ENCODE measurements around the gene KCNMA1.

Gene KCNMA1

DNA sequence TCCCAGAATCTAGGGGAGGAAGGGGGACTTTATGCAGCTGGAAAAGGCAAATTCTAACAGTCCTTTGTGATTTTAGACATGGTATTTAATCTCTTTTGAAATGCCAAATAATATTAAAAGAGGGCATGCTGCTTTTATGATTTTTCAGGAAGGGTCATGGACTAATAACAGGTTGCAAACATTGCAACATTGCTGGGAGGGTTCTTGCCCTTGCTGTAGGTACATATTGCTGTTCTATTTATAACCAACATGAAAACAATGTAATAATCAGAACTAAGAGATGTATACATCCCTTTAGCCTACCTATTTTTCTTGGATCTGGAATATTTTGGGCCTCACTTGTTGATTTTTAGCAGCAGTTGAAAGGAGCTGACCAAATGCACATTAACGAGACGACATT, 411.6 kb downstream of the KCNMA1 start:
- no peak overlapping the region for H3K4me3 ChIP-seq (ENCODE audit: insufficient read length, low read depth)
- H3K36me3 ChIP-seq (ENCODE audit: insufficient read depth, insufficient read length, low read length), result no peaks in the 10 kb centered on the region
- TF ChIP-seq ZNF274 (IDR thresholded peaks at IDR 0.05; ENCODE audit: low read depth, low read length), result no peak
- TF ChIP-seq YY1 (IDR thresholded peaks at IDR 0.05; ENCODE audit: insufficient read depth, insufficient read length), result no peak
- TF ChIP-seq SUZ12 (IDR thresholded peaks at IDR 0.05; ENCODE audit: extremely low read depth, insufficient read depth, insufficient read length), result no peak
- DNase-seq (ENCODE audit: low read depth, low spot score), result no peak
- peaks cover 3% of the 10 kb centered on the region for H3K4me1 ChIP-seq (ENCODE audit: insufficient read depth, insufficient read length)
- no peaks in the 10 kb centered on the region for H3K27me3 ChIP-seq (ENCODE audit: insufficient read depth, insufficient read length)
- H3K9me3 ChIP-seq (ENCODE audit: insufficient read depth, low read length), result no peaks in the 10 kb centered on the region
- H3K9ac ChIP-seq (ENCODE audit: insufficient read length, low read depth), result no peak overlapping the region

DNA sequence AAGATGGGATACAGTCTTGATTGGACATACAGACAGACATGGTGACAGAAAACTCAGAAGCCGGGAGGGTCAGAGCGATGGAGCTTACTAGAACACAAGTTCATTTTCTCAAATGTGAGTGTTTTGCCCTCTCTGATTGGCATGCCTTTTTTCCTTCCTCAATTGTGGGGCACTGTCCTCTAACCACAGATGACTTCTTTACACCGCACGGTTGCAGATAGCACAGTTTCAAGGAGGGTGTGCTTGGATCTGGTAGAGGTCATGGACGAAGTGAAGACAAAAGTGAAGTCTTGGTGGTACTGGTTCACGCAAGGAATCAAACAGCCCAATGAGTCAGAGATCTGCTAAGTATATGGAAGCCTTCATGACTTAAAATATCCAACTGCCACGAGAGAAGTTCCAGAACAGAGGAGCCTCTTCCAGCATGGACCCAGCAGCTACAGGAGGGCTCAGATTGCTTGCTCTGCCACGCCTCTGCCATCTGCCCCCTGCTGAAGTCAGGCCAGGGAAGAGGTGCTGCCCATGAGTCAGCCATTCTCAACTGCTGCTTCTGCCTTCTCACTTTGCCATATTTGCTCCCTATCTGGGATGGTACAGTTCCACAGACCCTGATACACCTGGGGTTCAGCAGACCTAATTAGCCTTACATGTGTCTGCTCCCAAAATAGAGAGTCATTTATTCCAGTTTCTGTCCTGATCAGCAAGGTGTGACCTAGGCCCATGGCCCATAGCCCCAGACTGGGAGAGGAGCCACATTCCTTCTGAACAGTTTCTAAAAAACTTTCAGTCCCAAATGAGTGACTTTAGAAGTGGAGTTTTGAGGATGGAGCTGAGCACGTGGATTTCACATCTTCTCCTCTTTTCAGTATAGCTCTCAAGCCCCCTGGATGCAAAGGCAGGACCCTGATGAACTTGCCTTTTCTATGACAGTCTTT, 413.8 kb downstream of the KCNMA1 start:
- H3K36me3 ChIP-seq (ENCODE audit: insufficient read depth, insufficient read length, low read length), result no peaks in the 10 kb centered on the region
- TF ChIP-seq SUZ12 (IDR thresholded peaks at IDR 0.05; ENCODE audit: extremely low read depth, insufficient read depth, insufficient read length), result no peak
- TF ChIP-seq YY1 (IDR thresholded peaks at IDR 0.05; ENCODE audit: insufficient read depth, insufficient read length), result no peak
- TF ChIP-seq ZNF274 (IDR thresholded peaks at IDR 0.05; ENCODE audit: low read depth, low read length), result no peak
- no peaks in the 10 kb centered on the region for H3K27me3 ChIP-seq (ENCODE audit: insufficient read depth, insufficient read length)
- H3K4me3 ChIP-seq (ENCODE audit: insufficient read length, low read depth), result no peak overlapping the region
- no peak for DNase-seq (ENCODE audit: low read depth, low spot score)
- no peaks in the 10 kb centered on the region for H3K9me3 ChIP-seq (ENCODE audit: insufficient read depth, low read length)
- H3K9ac ChIP-seq (ENCODE audit: insufficient read length, low read depth), result no peak overlapping the region
- H3K4me1 ChIP-seq (ENCODE audit: insufficient read depth, insufficient read length), result peaks cover 3% of the 10 kb centered on the region

DNA sequence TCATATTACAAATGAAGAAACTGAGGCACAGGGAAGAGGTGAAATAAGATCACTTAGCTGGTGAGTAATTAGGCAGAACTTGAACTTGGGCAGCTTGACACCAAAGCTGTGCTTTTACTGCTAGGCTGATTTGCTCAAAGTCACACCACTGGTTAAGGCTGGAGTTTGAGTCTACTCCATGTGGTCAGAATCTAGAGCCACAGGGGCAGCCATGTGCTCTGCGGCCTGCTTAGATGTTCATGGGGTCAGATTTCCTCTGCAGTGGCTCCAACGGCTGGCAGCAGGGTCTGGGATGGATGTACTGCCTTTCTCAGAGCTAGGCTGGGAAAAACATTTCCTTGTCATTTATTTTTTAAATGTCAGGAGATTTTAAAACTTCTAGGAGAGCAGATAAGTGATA, 417.5 kb downstream of the KCNMA1 start:
- no peaks in the 10 kb centered on the region for H3K9me3 ChIP-seq (ENCODE audit: insufficient read depth, low read length)
- TF ChIP-seq SUZ12 (IDR thresholded peaks at IDR 0.05; ENCODE audit: extremely low read depth, insufficient read depth, insufficient read length) (no peak), ZNF274 (IDR thresholded peaks at IDR 0.05; ENCODE audit: low read depth, low read length) (no peak), YY1 (IDR thresholded peaks at IDR 0.05; ENCODE audit: insufficient read depth, insufficient read length) (no peak)
- H3K36me3 ChIP-seq (ENCODE audit: insufficient read depth, insufficient read length, low read length), result no peaks in the 10 kb centered on the region
- no peak for DNase-seq (ENCODE audit: low read depth, low spot score)
- no peak overlapping the region for H3K4me3 ChIP-seq (ENCODE audit: insufficient read length, low read depth)
- no peaks in the 10 kb centered on the region for H3K4me1 ChIP-seq (ENCODE audit: insufficient read depth, insufficient read length)
- H3K9ac ChIP-seq (ENCODE audit: insufficient read length, low read depth), result no peak overlapping the region
- H3K27me3 ChIP-seq (ENCODE audit: insufficient read depth, insufficient read length), result no peaks in the 10 kb centered on the region

DNA sequence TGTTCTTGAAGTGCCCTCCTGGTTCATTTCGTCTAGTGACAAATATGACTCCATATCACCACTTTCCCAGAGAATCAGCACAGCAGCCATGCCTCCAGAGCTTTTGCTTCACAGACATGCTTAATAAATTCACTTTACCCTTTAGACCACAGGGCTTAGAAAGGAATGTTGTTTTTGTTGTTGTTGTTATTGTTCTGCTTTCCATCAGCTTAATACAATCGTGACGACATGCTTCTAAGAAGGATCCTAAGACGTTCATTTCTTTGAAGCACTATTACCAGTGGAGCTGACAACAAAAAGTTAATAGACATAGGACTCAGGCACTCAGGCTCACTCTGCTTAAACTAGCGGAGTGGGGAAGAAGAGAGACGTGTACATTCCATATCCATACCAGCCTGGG, 418.6 kb downstream of the KCNMA1 start:
- Histone ChIP-seq H3K9me3 (ENCODE audit: insufficient read depth, low read length) (no peaks in the 10 kb centered on the region), H3K9ac (ENCODE audit: insufficient read length, low read depth) (no peak overlapping the region), H3K4me3 (ENCODE audit: insufficient read length, low read depth) (no peak overlapping the region), H3K36me3 (ENCODE audit: insufficient read depth, insufficient read length, low read length) (no peaks in the 10 kb centered on the region), H3K27me3 (ENCODE audit: insufficient read depth, insufficient read length) (no peaks in the 10 kb centered on the region), H3K4me1 (ENCODE audit: insufficient read depth, insufficient read length) (no peaks in the 10 kb centered on the region)
- DNase-seq (ENCODE audit: low read depth, low spot score), result no peak
- TF ChIP-seq ZNF274 (IDR thresholded peaks at IDR 0.05; ENCODE audit: low read depth, low read length) (no peak), YY1 (IDR thresholded peaks at IDR 0.05; ENCODE audit: insufficient read depth, insufficient read length) (no peak), SUZ12 (IDR thresholded peaks at IDR 0.05; ENCODE audit: extremely low read depth, insufficient read depth, insufficient read length) (no peak)

DNA sequence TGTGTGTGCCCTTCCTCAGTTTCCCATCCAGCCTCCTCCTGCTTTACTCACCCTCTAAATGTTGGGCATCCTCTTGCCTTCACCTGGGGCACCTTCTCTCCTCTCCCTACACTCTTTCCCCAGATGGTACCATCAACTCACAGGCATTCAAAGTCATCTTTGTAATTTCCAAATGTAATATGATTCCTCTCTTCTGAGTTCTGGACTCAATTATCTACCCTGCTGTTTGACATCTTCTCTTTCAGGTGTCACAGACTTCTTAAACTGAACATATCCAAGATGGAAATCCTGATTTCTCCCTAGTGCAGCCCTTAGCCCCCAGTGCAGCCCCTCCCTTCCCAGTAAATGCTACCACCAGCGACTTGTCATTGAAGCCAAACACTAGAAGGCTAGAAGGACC, 422.8 kb downstream of the KCNMA1 start:
- H3K4me1 ChIP-seq (ENCODE audit: insufficient read depth, insufficient read length), result no peaks in the 10 kb centered on the region
- no peak overlapping the region for H3K9ac ChIP-seq (ENCODE audit: insufficient read length, low read depth)
- no peaks in the 10 kb centered on the region for H3K36me3 ChIP-seq (ENCODE audit: insufficient read depth, insufficient read length, low read length)
- no peaks in the 10 kb centered on the region for H3K27me3 ChIP-seq (ENCODE audit: insufficient read depth, insufficient read length)
- no peak overlapping the region for H3K4me3 ChIP-seq (ENCODE audit: insufficient read length, low read depth)
- TF ChIP-seq SUZ12 (IDR thresholded peaks at IDR 0.05; ENCODE audit: extremely low read depth, insufficient read depth, insufficient read length) (no peak), ZNF274 (IDR thresholded peaks at IDR 0.05; ENCODE audit: low read depth, low read length) (no peak), YY1 (IDR thresholded peaks at IDR 0.05; ENCODE audit: insufficient read depth, insufficient read length) (no peak)
- DNase-seq (ENCODE audit: low read depth, low spot score), result no peak
- H3K9me3 ChIP-seq (ENCODE audit: insufficient read depth, low read length), result no peaks in the 10 kb centered on the region

DNA sequence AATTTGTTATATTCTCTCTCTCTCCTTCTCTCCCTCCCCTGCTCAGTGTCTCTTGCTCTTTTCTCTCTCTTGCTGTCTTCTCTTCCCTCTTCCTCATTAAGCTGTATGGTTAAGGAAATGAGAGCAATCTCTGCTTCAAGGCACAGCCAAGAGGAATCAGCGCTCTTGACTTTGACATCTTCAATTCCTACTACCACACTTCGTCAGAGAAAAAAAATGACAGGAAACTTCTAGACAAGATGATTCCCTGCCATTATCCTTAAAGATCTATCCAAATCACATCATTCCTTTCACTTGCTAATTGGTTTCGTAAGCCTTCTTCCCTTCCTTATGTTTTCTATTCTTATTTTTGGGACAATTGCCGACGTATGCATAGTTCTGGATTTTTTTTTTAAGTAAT, 425.0 kb downstream of the KCNMA1 start:
- H3K36me3 ChIP-seq (ENCODE audit: insufficient read depth, insufficient read length, low read length), result no peaks in the 10 kb centered on the region
- H3K4me1 ChIP-seq (ENCODE audit: insufficient read depth, insufficient read length), result no peaks in the 10 kb centered on the region
- no peaks in the 10 kb centered on the region for H3K9me3 ChIP-seq (ENCODE audit: insufficient read depth, low read length)
- TF ChIP-seq SUZ12 (IDR thresholded peaks at IDR 0.05; ENCODE audit: extremely low read depth, insufficient read depth, insufficient read length) (no peak), YY1 (IDR thresholded peaks at IDR 0.05; ENCODE audit: insufficient read depth, insufficient read length) (no peak), ZNF274 (IDR thresholded peaks at IDR 0.05; ENCODE audit: low read depth, low read length) (no peak)
- no peak overlapping the region for H3K9ac ChIP-seq (ENCODE audit: insufficient read length, low read depth)
- no peak for DNase-seq (ENCODE audit: low read depth, low spot score)
- H3K27me3 ChIP-seq (ENCODE audit: insufficient read depth, insufficient read length), result no peaks in the 10 kb centered on the region
- H3K4me3 ChIP-seq (ENCODE audit: insufficient read length, low read depth), result no peak overlapping the region

DNA sequence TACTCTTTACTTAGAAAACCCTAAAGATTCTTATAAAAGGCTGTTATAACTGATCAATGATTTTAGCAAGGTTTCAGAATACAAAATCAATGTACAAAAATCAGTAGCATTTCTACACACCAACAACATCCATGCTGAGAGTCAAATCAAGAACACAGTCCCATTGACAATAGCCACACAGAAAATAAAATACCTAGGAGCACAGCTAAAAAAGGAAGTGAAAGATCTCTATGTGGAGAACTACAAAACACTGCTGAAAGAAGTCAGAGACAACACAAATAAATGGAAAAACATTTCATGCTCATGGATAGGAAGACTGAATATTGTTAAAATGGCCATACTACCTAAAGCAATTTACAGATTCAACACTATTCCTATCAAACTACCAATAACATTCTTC, 427.0 kb downstream of the KCNMA1 start:
- Histone ChIP-seq H3K9ac (ENCODE audit: insufficient read length, low read depth) (no peak overlapping the region), H3K27me3 (ENCODE audit: insufficient read depth, insufficient read length) (no peaks in the 10 kb centered on the region), H3K9me3 (ENCODE audit: insufficient read depth, low read length) (peaks cover 3% of the 10 kb centered on the region; the same call in 1 of the 2 replicates)

More for the DNA sequence above, 427.0 kb downstream of the KCNMA1 start:
- H3K4me3 ChIP-seq (ENCODE audit: insufficient read length, low read depth), result no peak overlapping the region
- H3K4me1 ChIP-seq (ENCODE audit: insufficient read depth, insufficient read length), result no peaks in the 10 kb centered on the region
- TF ChIP-seq YY1 (IDR thresholded peaks at IDR 0.05; ENCODE audit: insufficient read depth, insufficient read length), result no peak
- TF ChIP-seq SUZ12 (IDR thresholded peaks at IDR 0.05; ENCODE audit: extremely low read depth, insufficient read depth, insufficient read length), result no peak
- no peak for TF ChIP-seq ZNF274 (IDR thresholded peaks at IDR 0.05; ENCODE audit: low read depth, low read length)
- no peak for DNase-seq (ENCODE audit: low read depth, low spot score)
- no peaks in the 10 kb centered on the region for H3K36me3 ChIP-seq (ENCODE audit: insufficient read depth, insufficient read length, low read length)

Data from NT2/D1 (cell line).